Femur (tissue), 1 donor: ENCODE data around the gene COG8.

Experiments used
- DNase-seq: peaks from one replicate; pipeline ENCODE4 v3.0.0-alpha.2; 2017

COG8 gene

DNA sequence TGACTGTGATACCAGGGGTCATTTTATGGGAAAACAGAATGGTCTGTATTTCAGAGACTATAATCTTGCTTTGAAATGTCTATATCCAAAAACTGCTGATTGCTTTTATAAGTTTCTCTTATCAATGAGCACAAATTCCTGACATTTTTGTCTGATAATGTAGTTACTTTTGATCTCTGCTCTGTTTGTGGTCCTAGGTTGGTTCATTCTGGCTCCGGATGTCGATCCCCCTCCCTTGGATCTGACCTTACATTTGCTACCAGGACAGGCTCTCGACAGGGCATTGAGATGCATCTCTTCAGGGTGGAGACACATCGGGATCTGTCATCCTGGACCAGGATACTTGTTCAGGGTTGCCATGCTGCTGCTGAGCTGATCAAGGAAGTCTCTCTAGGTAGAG is 55.5 kb downstream of the COG8 start:
- no peak for DNase-seq

DNA sequence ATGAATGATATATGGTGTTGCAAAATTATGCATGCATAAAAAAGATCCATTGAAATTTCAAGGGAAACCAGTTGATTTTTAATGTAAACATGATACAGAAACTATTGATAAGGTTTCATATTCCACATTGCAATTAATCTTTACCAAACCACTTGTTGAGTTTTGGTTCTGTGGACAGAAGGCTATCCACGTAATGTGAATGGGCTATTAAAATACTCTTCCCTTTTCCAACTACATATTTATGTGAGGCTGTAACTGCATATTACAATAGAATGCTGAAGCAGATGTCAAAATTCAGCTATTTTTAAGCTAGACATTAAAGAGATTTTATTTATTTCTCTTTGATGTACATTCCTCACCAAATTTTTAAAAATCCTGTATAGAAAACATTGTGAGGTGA is 62.0 kb downstream of the COG8 start:
- no peak for DNase-seq
